ENCODE measurements around the gene METTL21C. TPM values are rescaled to one million over a fixed set of nuclear protein-coding genes. Genes with fewer than 3 reads are reported as not detected.
A peak's percentile ranks its signal among the peaks of the same experiment; 100 is the strongest.

Gene METTL21C
- not detected for total RNA-seq

- Histone ChIP-seq H3K9me3 (peaks cover 0 to 4% (median 0%) of the 10 kb centered on the region in 4 donors), H3K27me3 (no peaks in the 10 kb centered on the region), H3K27ac (no peak within 1 kb of the TSS), H3K36me3 (no peaks in the 10 kb centered on the region), H3K4me1 (no peaks in the 10 kb centered on the region), H3K4me3 (no peak within 1 kb of the TSS)
- TF ChIP-seq POLR2AphosphoS5 (IDR thresholded peaks at IDR 0.05) (no peak), EP300 (IDR thresholded peaks at IDR 0.05) (no peak), CTCF (IDR thresholded peaks at IDR 0.05) (no peak), POLR2A (IDR thresholded peaks at IDR 0.05) (no peak)
- WGBS, 2 donors: 85 to 88% methylated on average over 6 of the region's 6 CpGs
- ATAC-seq (ENCODE audit: low FRiP score in 2 of 2) (no peak), DNase-seq (no peak)
These were observed at the start of gene METTL21C for GRCh38 chr13:102694937-102695336. TSS of gene METTL21C (minus strand) at chr13:102695044. CDS start at chr13:102694498, 546 bp downstream.

- no peak overlapping the region for H3K4me3 ChIP-seq
- H3K27ac ChIP-seq: no peak overlapping the region
- no peaks in the 10 kb centered on the region for H3K9me3 ChIP-seq
- TF ChIP-seq EP300 (IDR thresholded peaks at IDR 0.05) (no peak), POLR2A (IDR thresholded peaks at IDR 0.05) (no peak), POLR2AphosphoS5 (IDR thresholded peaks at IDR 0.05) (no peak), CTCF (IDR thresholded peaks at IDR 0.05) (no peak)
- H3K4me1 ChIP-seq: no peaks in the 10 kb centered on the region
- H3K36me3 ChIP-seq: no peaks in the 10 kb centered on the region
- no peak for ATAC-seq (ENCODE audit: low FRiP score in 2 of 2)
- no peak for DNase-seq
- no peaks in the 10 kb centered on the region for H3K27me3 ChIP-seq
These were observed 47.7 kb upstream of the METTL21C start for GRCh38 chr13:102742506-102742905.

GRCh38 chr13:102742101-102742500, 47.3 kb upstream of the METTL21C start:
- DNase-seq (no peak), ATAC-seq (ENCODE audit: low FRiP score in 2 of 2) (no peak)
- Histone ChIP-seq H3K9me3 (no peaks in the 10 kb centered on the region), H3K27ac (no peak overlapping the region), H3K4me3 (no peak overlapping the region), H3K27me3 (no peaks in the 10 kb centered on the region), H3K36me3 (no peaks in the 10 kb centered on the region), H3K4me1 (no peaks in the 10 kb centered on the region)
- 44 to 58% methylated on average over 1 of the region's 1 CpG for WGBS, 2 donors
- TF ChIP-seq EP300 (IDR thresholded peaks at IDR 0.05) (no peak), POLR2A (IDR thresholded peaks at IDR 0.05) (no peak), POLR2AphosphoS5 (IDR thresholded peaks at IDR 0.05) (no peak)

GRCh38 chr13:102729560-102730270, 34.9 kb upstream of the METTL21C start:
- TF ChIP-seq CTCF (IDR thresholded peaks at IDR 0.05) (no peak), POLR2A (IDR thresholded peaks at IDR 0.05) (no peak), EP300 (IDR thresholded peaks at IDR 0.05) (no peak), POLR2AphosphoS5 (IDR thresholded peaks at IDR 0.05) (no peak)
- Histone ChIP-seq H3K36me3 (no peaks in the 10 kb centered on the region), H3K4me1 (peaks cover 0 to 13% (median 9%) of the 10 kb centered on the region in 4 donors), H3K27me3 (no peaks in the 10 kb centered on the region), H3K4me3 (no peak overlapping the region), H3K27ac (peak overlapping the region in 2 of 4 donors; percentile 35 to 80), H3K9me3 (no peaks in the 10 kb centered on the region)
- 13 to 21% methylated on average over 8 of the region's 8 CpGs for WGBS, 2 donors
- ATAC-seq (ENCODE audit: low FRiP score in 2 of 2) (peak in 1 of 2 donors; percentile 41), DNase-seq (no peak)

- Histone ChIP-seq H3K36me3 (no peaks in the 10 kb centered on the region), H3K4me3 (no peak overlapping the region), H3K27ac (no peak overlapping the region), H3K9me3 (no peaks in the 10 kb centered on the region), H3K27me3 (no peaks in the 10 kb centered on the region), H3K4me1 (peaks cover 0 to 13% (median 9%) of the 10 kb centered on the region in 4 donors)
- no peak for DNase-seq
- WGBS, 2 donors: 69 to 86% methylated on average over 2 of the region's 2 CpGs
- ATAC-seq (ENCODE audit: low FRiP score in 2 of 2): no peak
- TF ChIP-seq EP300 (IDR thresholded peaks at IDR 0.05) (no peak), POLR2A (IDR thresholded peaks at IDR 0.05) (no peak), POLR2AphosphoS5 (IDR thresholded peaks at IDR 0.05) (no peak), CTCF (IDR thresholded peaks at IDR 0.05) (no peak)
These were observed 31.6 kb upstream of the METTL21C start for GRCh38 chr13:102726430-102726829.
